GM12892 (cell line): ENCODE results near the gene SKA1.
"Not testable (repeated sequence)": the region's sequence is repeated elsewhere in the genome, so short reads cannot be mapped to it uniquely, and the experiment has no call there.

ENCODE experiments used
- DNase-seq: peaks from one replicate; pipeline ENCODE4 v3.0.0; 2011; ENCODE audit not compliant: insufficient read length
- FAIRE-seq: peaks from 2 replicates; lab custom pipeline; 2011; peaks lifted over from hg19 to GRCh38; lab: Jason Lieb, UNC
- POLR2A ChIP-seq: IDR thresholded peaks from 2 replicates; pipeline ENCODE4 v1.6.1; 2011; ENCODE audit warnings: low read depth, low read length, control low read depth
- POLR2AphosphoS5 ChIP-seq: IDR thresholded peaks from 2 replicates; pipeline ENCODE4 v1.6.1; 2011; ENCODE audit warnings: low read depth, low read length, control low read depth
- TAF1 ChIP-seq: IDR thresholded peaks from 2 replicates; pipeline ENCODE4 v1.6.1; 2011; ENCODE audit warnings: low read depth, mild to moderate bottlenecking, control low read depth, low read length, borderline replicate concordance

SKA1 gene

DNA sequence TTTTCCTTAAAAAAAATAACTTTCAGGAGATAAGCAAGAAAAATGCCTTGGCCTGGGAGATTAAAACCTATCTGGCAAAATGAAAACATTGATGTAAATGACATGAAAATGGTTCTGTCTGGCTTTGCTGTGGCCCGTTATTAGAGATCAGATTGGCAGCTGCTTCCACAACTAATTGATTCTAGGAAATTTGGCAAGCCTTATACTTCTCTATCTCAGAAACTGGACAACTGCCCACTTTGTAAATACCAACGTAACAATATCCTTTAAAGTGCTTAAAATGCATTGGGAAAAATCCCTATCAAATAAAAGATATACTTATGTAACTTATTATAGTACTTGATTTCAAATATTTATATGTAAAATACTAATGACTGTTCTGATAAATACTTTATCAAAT lies 14.2 kb upstream of the SKA1 start:
- FAIRE-seq (no peak), DNase-seq (no peak)
- TF ChIP-seq POLR2AphosphoS5 (no peak), TAF1 (no peak), POLR2A (no peak)

- DNase-seq, result no peak
- TF ChIP-seq POLR2AphosphoS5 (no peak), POLR2A (no peak), TAF1 (no peak)
- no peak for FAIRE-seq
These were observed 5.2 kb upstream of the SKA1 start for GRCh38 chr18:50369672-50370071.

- TF ChIP-seq TAF1 (no peak), POLR2A (no peak), POLR2AphosphoS5 (no peak)
- no peak for FAIRE-seq
- no peak for DNase-seq
These were observed 2.1 kb upstream of the SKA1 start for GRCh38 chr18:50372743-50373142.

GRCh38 chr18:50373561-50374219 lies 1.2 kb upstream of the SKA1 start:
- DNase-seq, result no peak
- TF ChIP-seq POLR2AphosphoS5, result no peak
- TF ChIP-seq POLR2A, result no peak
- TF ChIP-seq TAF1, result no peak
- no peak for FAIRE-seq

DNA sequence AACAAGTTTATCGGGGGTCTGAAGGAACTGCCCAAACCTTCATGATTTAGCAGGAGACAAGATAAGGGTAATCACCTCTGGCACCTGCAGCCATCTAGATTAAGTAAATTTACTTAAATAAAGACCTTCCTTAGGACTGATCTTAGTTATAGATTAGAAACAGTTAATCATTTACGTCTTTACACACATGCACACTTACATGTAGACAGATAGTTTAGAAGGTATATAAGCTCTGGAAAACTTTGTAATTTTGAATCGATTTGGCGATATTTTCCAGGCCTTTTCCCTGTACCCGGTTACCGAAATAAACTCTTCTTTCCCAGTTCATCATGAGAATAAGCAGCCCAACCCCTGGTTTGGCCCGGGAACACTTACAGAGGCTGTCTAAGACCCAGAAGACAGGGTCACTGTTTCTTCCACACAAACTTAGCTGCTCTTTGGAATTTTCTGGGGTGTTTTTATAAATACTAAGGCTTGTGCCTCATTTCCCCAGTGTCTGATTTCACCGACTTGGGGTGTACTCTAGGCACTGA lies 560 bp upstream of the SKA1 start:
- no peak for FAIRE-seq
- DNase-seq, result no peak
- TF ChIP-seq TAF1, result no peak

- no peak for DNase-seq
- FAIRE-seq, result no peak
- no peak for TF ChIP-seq POLR2A
- no peak for TF ChIP-seq TAF1
- TF ChIP-seq POLR2AphosphoS5, result no peak
These were observed 2.4 kb downstream of the SKA1 start for GRCh38 chr18:50377061-50377798.

DNA sequence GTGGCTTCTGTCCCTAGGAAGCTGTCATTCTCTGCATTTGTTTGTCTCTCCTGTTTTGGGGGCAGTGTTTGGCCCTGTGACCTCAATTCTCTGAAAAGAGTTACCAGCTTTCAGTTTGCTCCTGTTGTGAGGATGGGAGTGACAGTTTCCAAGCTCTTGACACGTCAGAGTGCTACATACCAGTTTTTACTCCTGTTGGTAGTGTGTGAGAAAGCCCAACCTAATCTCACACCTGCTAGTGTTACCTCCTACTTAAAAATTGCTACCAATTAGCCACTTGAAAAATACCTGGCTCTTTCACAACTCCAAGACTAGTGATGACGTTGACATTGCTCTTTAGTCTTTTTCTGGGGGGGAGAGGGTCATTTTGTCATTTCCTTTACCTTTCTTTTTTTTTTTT lies 14.1 kb downstream of the SKA1 start:
- DNase-seq (no peak), FAIRE-seq (no peak)
- TF ChIP-seq POLR2A, result no peak
- TF ChIP-seq TAF1, result no peak
- no peak for TF ChIP-seq POLR2AphosphoS5

DNA sequence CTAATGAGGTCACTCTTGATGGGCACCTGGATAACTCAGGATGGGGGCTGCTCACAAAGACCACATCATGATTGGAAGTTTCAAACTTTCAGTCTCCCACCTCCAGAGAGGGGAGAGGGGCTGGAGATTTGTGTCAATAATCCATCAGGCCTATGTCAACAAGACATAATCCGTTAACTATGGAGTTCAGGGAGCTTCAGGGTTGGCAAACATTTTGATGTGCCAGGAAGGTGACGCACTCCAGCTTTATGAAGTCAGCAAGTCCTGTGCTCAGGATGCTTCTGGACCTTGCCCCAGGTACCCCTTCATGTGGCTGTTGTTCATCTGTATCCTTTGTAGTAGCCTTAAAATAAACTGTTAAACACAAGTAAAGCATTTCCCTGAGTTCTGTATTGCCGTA lies 19.0 kb downstream of the SKA1 start:
- FAIRE-seq (no peak), DNase-seq (no peak)
- no peak for TF ChIP-seq POLR2AphosphoS5
- TF ChIP-seq POLR2A, result no peak
- no peak for TF ChIP-seq TAF1

GRCh38 chr18:50395093-50395492 lies 20.2 kb downstream of the SKA1 start:
- FAIRE-seq, result no peak
- no peak for TF ChIP-seq POLR2AphosphoS5
- no peak for TF ChIP-seq TAF1
- no peak for DNase-seq

- TF ChIP-seq TAF1, result no peak
- TF ChIP-seq POLR2A, result no peak
- TF ChIP-seq POLR2AphosphoS5, result no peak
- no peak for DNase-seq
- no peak for FAIRE-seq
These were observed 21.3 kb downstream of the SKA1 start for GRCh38 chr18:50396005-50396660.

DNA sequence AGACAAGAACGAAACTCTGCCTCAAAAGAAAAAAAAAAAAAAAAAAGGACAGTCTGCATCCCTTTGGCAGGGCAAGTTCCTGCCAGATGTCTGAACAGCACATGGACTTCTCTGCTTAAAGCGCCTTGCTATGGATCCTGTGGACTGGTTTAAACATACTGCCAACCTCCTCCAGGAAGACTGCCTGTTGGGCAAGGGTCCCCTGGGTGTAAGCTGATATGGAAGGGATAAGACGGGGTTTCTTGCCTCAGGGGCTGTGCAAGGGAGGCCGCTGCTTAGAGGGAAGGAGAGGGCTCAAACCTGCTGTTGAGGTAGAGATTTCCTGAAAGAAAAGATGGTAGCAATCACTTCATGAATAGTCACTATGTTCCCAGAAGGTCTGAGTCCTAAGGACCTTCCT lies 22.2 kb downstream of the SKA1 start:
- TF ChIP-seq POLR2A, result no peak
- TF ChIP-seq TAF1, result no peak
- TF ChIP-seq POLR2AphosphoS5, result no peak
- no peak for DNase-seq
- no peak for FAIRE-seq

DNA sequence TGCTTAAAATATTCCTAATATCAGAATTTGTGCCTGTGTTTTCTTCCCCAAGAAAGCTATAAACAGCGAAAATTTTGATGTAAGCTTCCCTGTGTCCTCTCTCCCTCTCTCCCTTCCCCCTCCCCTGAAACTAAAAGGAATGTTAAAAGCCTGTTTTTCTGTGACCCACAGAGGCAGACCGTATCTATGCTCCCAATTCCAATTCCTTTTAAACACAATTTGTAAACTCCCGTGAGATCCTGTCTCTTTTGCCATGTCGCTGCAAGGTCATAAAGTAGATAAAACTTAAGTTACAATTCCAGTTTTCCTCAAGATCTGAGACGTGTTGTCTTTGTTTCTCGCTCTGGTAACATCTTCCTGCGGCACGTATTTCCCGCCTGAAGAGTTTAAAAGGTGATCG lies 23.3 kb downstream of the SKA1 start:
- TF ChIP-seq TAF1 (no peak), POLR2A (no peak), POLR2AphosphoS5 (no peak)
- DNase-seq (no peak), FAIRE-seq (no peak)

GRCh38 chr18:50398947-50399346 lies 24.1 kb downstream of the SKA1 start:
- TF ChIP-seq POLR2A (no peak), TAF1 (no peak), POLR2AphosphoS5 (no peak)
- FAIRE-seq (no peak), DNase-seq (no peak)

DNA sequence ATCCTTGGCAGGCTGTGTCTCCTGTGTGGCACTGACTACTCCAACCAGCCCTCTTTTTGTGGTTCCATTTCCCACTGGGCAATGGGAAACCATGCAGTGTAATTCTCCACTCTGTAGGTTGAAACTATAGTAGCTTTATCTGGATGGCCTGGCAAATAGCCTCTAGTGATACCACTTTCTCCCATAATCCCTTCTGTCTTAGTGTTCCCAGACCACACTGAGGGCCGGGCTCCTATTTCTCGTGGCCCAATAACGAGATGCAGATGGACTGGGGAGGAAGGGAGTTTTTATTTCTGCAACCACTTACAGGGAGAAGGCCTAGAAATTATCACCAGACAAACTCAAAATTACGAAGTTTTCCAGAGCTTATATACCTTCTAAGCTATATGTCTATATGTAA lies 24.7 kb downstream of the SKA1 start:
- no peak for FAIRE-seq
- DNase-seq, result no peak
- no peak for TF ChIP-seq POLR2A
- no peak for TF ChIP-seq POLR2AphosphoS5
- TF ChIP-seq TAF1, result no peak

GRCh38 chr18:50400438-50400837 lies 25.6 kb downstream of the SKA1 start:
- not testable (repeated sequence) for DNase-seq, FAIRE-seq
